Measurements from ENCODE around the gene FRAS1. TPM values are rescaled to one million over a fixed set of nuclear protein-coding genes. Genes with fewer than 3 reads are reported as not detected.

Gene FRAS1
- total RNA-seq, 2 donors from 2014 or later, result 2.0 to 7.1 TPM

DNA sequence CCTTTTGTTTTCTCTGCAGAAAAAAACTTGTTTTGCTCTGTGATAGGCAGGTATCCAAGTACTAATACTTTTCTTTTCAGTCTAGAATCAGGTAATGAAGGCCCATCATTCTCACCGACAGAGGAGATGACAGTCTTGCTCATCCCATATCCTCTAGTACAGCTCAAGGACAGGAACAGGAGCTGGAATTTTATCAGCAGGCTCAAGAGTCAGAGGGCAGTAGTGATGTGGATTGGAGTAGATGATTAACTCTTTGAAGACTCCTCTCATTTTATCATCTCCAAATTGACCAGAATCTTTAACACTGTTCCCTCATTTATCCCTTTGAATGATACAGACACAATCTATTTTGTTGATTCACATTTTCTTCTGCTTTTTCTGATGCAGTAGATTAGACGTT lies 162.7 kb downstream of the FRAS1 start:
- TF ChIP-seq CTCF (IDR thresholded peaks at IDR 0.05), result no peak
- no peaks in the 10 kb centered on the region for H3K4me1 ChIP-seq (ENCODE audit: control insufficient read depth in 1 of 2, low read depth in 2 of 2)
- DNase-seq (ENCODE audit: low spot score), result no peak
- H3K4me3 ChIP-seq, result no peak overlapping the region
- no peak for ATAC-seq (ENCODE audit: insufficient number of reproducible peaks, low FRiP score, low read depth)
- no peaks in the 10 kb centered on the region for H3K36me3 ChIP-seq
- no peaks in the 10 kb centered on the region for H3K9me3 ChIP-seq
- H3K27ac ChIP-seq, result no peak overlapping the region
- no peaks in the 10 kb centered on the region for H3K27me3 ChIP-seq (replicated peaks; ENCODE audit: insufficient read depth)

DNA sequence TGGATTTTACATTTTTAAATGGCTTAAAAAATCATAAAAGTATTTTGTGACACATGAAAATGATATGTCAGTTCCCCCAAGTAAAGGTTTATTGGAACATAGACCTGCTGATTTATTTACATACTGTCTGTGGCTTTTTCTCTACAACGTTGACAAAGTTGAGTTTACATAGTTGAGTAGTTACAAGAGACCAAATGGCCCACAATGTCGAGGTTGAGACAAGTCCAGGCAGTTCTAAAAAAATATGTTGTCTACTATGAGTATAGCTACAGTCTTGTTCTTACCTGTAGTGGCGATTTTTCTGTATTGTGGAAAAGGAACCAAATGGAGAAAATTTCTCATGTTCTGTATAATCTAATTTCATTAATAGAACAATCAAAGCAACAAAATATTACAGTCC lies 163.2 kb downstream of the FRAS1 start:
- Histone ChIP-seq H3K4me3 (no peak overlapping the region), H3K27me3 (replicated peaks; ENCODE audit: insufficient read depth) (no peaks in the 10 kb centered on the region), H3K27ac (no peak overlapping the region), H3K4me1 (ENCODE audit: control insufficient read depth in 1 of 2, low read depth in 2 of 2) (no peaks in the 10 kb centered on the region), H3K9me3 (no peaks in the 10 kb centered on the region), H3K36me3 (no peaks in the 10 kb centered on the region)
- no peak for DNase-seq (ENCODE audit: low spot score)
- no peak for TF ChIP-seq CTCF (IDR thresholded peaks at IDR 0.05)
- no peak for ATAC-seq (ENCODE audit: insufficient number of reproducible peaks, low FRiP score, low read depth)

- ATAC-seq (ENCODE audit: insufficient number of reproducible peaks, low FRiP score, low read depth) (no peak), DNase-seq (ENCODE audit: low spot score) (no peak)
- no peaks in the 10 kb centered on the region for H3K4me1 ChIP-seq (ENCODE audit: control insufficient read depth in 1 of 2, low read depth in 2 of 2)
- no peaks in the 10 kb centered on the region for H3K9me3 ChIP-seq
- H3K4me3 ChIP-seq, result no peak overlapping the region
- H3K36me3 ChIP-seq, result no peaks in the 10 kb centered on the region
- no peak overlapping the region for H3K27ac ChIP-seq
- no peaks in the 10 kb centered on the region for H3K27me3 ChIP-seq (replicated peaks; ENCODE audit: insufficient read depth)
- no peak for TF ChIP-seq CTCF (IDR thresholded peaks at IDR 0.05)
These were observed 165.6 kb downstream of the FRAS1 start for GRCh38 chr4:78222575-78223186.

DNA sequence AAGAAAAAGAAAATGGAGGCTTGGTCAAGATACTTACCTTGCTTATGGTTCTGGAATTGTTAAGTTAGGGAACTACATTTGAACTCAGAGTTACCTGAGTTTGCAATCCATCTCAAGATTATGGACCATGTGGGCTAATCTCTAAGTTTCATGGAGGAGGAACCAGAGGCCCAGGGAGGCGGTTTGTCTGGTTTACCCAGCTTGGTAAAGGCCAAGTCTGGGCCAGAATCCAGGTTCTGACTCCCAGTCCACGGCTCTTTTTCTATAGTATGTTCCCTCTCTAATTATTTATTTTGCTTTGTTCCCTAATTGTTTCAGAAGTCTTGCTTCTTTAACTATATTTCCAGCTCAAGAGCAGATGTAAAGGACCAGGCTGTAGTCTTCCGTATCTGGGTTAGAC lies 168.1 kb downstream of the FRAS1 start:
- DNase-seq (ENCODE audit: low spot score) (no peak), ATAC-seq (ENCODE audit: insufficient number of reproducible peaks, low FRiP score, low read depth) (no peak)
- Histone ChIP-seq H3K27ac (no peak overlapping the region), H3K27me3 (replicated peaks; ENCODE audit: insufficient read depth) (no peaks in the 10 kb centered on the region), H3K4me1 (ENCODE audit: control insufficient read depth in 1 of 2, low read depth in 2 of 2) (no peaks in the 10 kb centered on the region), H3K36me3 (no peaks in the 10 kb centered on the region), H3K9me3 (no peaks in the 10 kb centered on the region), H3K4me3 (no peak overlapping the region)
- no peak for TF ChIP-seq CTCF (IDR thresholded peaks at IDR 0.05)

DNA sequence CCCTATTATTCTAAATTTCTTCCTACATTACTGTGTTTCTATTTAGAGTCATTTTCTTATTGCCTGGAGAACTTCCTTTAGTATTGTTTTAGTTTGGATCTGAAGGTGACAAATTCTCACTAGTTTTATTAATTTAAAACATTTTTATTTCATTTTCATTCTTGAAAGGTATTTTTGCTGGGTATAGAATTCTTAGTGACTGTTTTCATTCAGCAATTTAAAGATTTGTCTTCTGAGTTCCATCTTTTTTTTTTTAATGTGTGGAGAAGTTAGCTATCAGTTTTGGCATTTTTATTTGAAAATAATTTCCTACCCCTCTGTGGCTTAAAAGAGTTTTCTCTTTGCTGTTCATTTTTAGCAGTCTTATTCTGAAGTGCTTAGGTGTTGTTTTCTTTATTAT lies 169.2 kb downstream of the FRAS1 start:
- Histone ChIP-seq H3K27ac (no peak overlapping the region), H3K4me3 (no peak overlapping the region), H3K36me3 (no peaks in the 10 kb centered on the region), H3K4me1 (ENCODE audit: control insufficient read depth in 1 of 2, low read depth in 2 of 2) (no peaks in the 10 kb centered on the region), H3K9me3 (no peaks in the 10 kb centered on the region), H3K27me3 (replicated peaks; ENCODE audit: insufficient read depth) (no peaks in the 10 kb centered on the region)
- no peak for ATAC-seq (ENCODE audit: insufficient number of reproducible peaks, low FRiP score, low read depth)
- no peak for TF ChIP-seq CTCF (IDR thresholded peaks at IDR 0.05)
- no peak for DNase-seq (ENCODE audit: low spot score)

All from thoracic aorta (tissue), 2 donors.